H1 (cell line): ENCODE results near the gene SH2D4B. TPM values are rescaled to one million over a fixed set of nuclear protein-coding genes. Genes with fewer than 3 reads are reported as not detected.

ENCODE experiments used
- RAD21 ChIP-seq, 2 experiments: IDR thresholded peaks in 1 of 2; conservative IDR thresholded peaks in 1 of 2; 2 replicates each; pipeline ENCODE4 v1.6.1; 2011; ENCODE audit warnings: low read depth in 2 of 2, low read length in 2 of 2, improper control_type of control experiment in 1 of 2, inconsistent platforms in 1 of 2, mild to moderate bottlenecking in 1 of 2, moderate library complexity in 1 of 2
- SAP30 ChIP-seq: fragments of 300-600 bp; sonication (generic); IDR thresholded peaks from 2 replicates; pipeline ENCODE4 v1.7.1; 2012; ENCODE audit warnings: low read length, moderate library complexity, mild to moderate bottlenecking, inconsistent platforms; ENCODE audit not compliant: insufficient read depth, insufficient replicate concordance
- polyA plus RNA-seq, 7 experiments: library from polyadenylated mRNA; depleted of rRNA in 3 of 7; stranded (reverse) in 5 of 7; unstranded in 2 of 7; fragments of >200 nt in 5 of 7; fragments of 200-250 nt in 2 of 7; gene quantifications; 1 replicate in 5 of 7; 2 replicates in 1 of 7; 4 replicates in 1 of 7; pipeline versions ENCODE4 v1.2.1 to v1.2.3, GENCODE V29; 2011 to 2013; ENCODE audit warnings: missing spikeins in 2 of 7, mixed read lengths in 2 of 7
- total RNA-seq: library from RNA; stranded (reverse); fragmentation: NEBNext Ultra II Directional; extraction: Animal tissue kit (Norgen Biotek cat#: 25700); gene quantifications from 2 replicates; pipeline ENCODE4 v1.2.1, GENCODE V29; 2021

The SH2D4B gene
- total and polyA plus RNA-seq, 2 of the 8 experiments (the other 6 are each of a cell fraction or from before 2014, with no cell fraction given), result 0.06 to 0.13 TPM

- no peak for TF ChIP-seq RAD21 (IDR thresholded peaks at IDR 0.05 in 1 of 2, conservative IDR thresholded peaks at IDR 0.05 in 1 of 2; ENCODE audit: low read depth in 2 of 2, low read length in 2 of 2)
- no peak for TF ChIP-seq SAP30
These were observed 134.9 kb downstream of the SH2D4B start (continued) for GRCh38 chr10:80672613-80673012.
